Measurements from ENCODE around the gene PSMD6.

The PSMD6 gene

GRCh38 chr3:63981980-63982379 is 41.3 kb downstream of the PSMD6 start:
- no peak for TF ChIP-seq CTCF (IDR thresholded peaks at IDR 0.05; ENCODE audit: insufficient read depth, low read length, poor library complexity, severe bottlenecking)
- Histone ChIP-seq H3K27me3 (replicated peaks; ENCODE audit: control insufficient read depth, insufficient read depth, low read length) (no peaks in the 10 kb centered on the region), H3K4me3 (replicated peaks; ENCODE audit: low read depth, low read length) (no peak overlapping the region), H3K36me3 (ENCODE audit: control insufficient read depth, insufficient read depth, low read length) (peaks cover 15% of the 10 kb centered on the region)
- DNase-seq (ENCODE audit: extremely low read depth, insufficient read length): no peak

- Histone ChIP-seq H3K36me3 (ENCODE audit: control insufficient read depth, insufficient read depth, low read length) (peaks cover 15% of the 10 kb centered on the region), H3K4me3 (replicated peaks; ENCODE audit: low read depth, low read length) (no peak overlapping the region), H3K27me3 (replicated peaks; ENCODE audit: control insufficient read depth, insufficient read depth, low read length) (no peaks in the 10 kb centered on the region)
- TF ChIP-seq CTCF (IDR thresholded peaks at IDR 0.05; ENCODE audit: insufficient read depth, low read length, poor library complexity, severe bottlenecking): no peak
- no peak for DNase-seq (ENCODE audit: extremely low read depth, insufficient read length)
These were observed 42.3 kb downstream of the PSMD6 start for GRCh38 chr3:63980830-63981498.

- Histone ChIP-seq H3K36me3 (ENCODE audit: control insufficient read depth, insufficient read depth, low read length) (peaks cover 15% of the 10 kb centered on the region), H3K27me3 (replicated peaks; ENCODE audit: control insufficient read depth, insufficient read depth, low read length) (no peaks in the 10 kb centered on the region), H3K4me3 (replicated peaks; ENCODE audit: low read depth, low read length) (no peak overlapping the region)
- TF ChIP-seq CTCF (IDR thresholded peaks at IDR 0.05; ENCODE audit: insufficient read depth, low read length, poor library complexity, severe bottlenecking): no peak
- no peak for DNase-seq (ENCODE audit: extremely low read depth, insufficient read length)
These were observed 43.3 kb downstream of the PSMD6 start for GRCh38 chr3:63980019-63980418.

- no peak for DNase-seq (ENCODE audit: extremely low read depth, insufficient read length)
- no peak for TF ChIP-seq CTCF (IDR thresholded peaks at IDR 0.05; ENCODE audit: insufficient read depth, low read length, poor library complexity, severe bottlenecking)
- Histone ChIP-seq H3K27me3 (replicated peaks; ENCODE audit: control insufficient read depth, insufficient read depth, low read length) (no peaks in the 10 kb centered on the region), H3K4me3 (replicated peaks; ENCODE audit: low read depth, low read length) (no peak overlapping the region), H3K36me3 (ENCODE audit: control insufficient read depth, insufficient read depth, low read length) (peaks cover 15% of the 10 kb centered on the region)
These were observed 44.0 kb downstream of the PSMD6 start for GRCh38 chr3:63979093-63979885.

- no peaks in the 10 kb centered on the region for H3K27me3 ChIP-seq (replicated peaks; ENCODE audit: control insufficient read depth, insufficient read depth, low read length)
- no peak for TF ChIP-seq CTCF (IDR thresholded peaks at IDR 0.05; ENCODE audit: insufficient read depth, low read length, poor library complexity, severe bottlenecking)
- peaks cover 16% of the 10 kb centered on the region for H3K36me3 ChIP-seq (ENCODE audit: control insufficient read depth, insufficient read depth, low read length)
- H3K4me3 ChIP-seq (replicated peaks; ENCODE audit: low read depth, low read length): no peak overlapping the region
- no peak for DNase-seq (ENCODE audit: extremely low read depth, insufficient read length)
These were observed 45.4 kb downstream of the PSMD6 start for GRCh38 chr3:63977893-63978292.
